ENCODE data around the gene ZNF385C. TPM values are rescaled to one million over a fixed set of nuclear protein-coding genes. Genes with fewer than 3 reads are reported as not detected.
A peak's percentile ranks its signal among the peaks of the same experiment; 100 is the strongest.

Gene ZNF385C
- total and polyA plus RNA-seq, 4 donors = 0.49 TPM; not detected in 3

DNA sequence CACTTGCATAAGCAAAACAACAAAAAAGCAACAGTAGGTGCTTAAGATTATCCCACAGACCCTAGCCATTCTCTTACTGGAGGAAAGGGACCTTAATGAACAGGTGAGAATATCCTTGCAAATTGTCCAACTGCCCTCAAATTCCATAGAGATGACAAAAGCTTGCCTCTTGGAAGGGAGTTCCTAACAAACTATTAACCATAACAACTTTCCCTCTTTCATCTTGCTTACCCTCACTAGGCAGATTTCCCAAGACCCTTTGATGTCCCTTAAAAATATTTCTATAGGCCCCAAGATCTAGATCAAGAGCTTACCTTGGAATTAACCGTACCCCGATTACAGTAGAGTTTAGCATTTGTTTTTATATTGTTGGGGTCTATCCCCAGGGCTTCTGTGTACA lies 109.9 kb downstream of the ZNF385C start:
- Histone ChIP-seq H3K9me3 (ENCODE audit: control insufficient read depth, low read length) (no peaks in the 10 kb centered on the region), H3K27ac (ENCODE audit: low read depth in 1 of 2, low read length in 2 of 2) (no peak overlapping the region), H3K4me1 (ENCODE audit: control insufficient read depth in 1 of 2, insufficient read depth in 2 of 2, low read length in 2 of 2) (no peaks in the 10 kb centered on the region), H3K4me3 (ENCODE audit: low read length in 2 of 2) (no peak overlapping the region), H3K36me3 (ENCODE audit: control insufficient read depth in 1 of 2, insufficient read depth in 2 of 2, low read length in 1 of 2) (peaks cover 14 to 17% of the 10 kb centered on the region in 2 donors), H3K27me3 (ENCODE audit: control insufficient read depth in 1 of 2, insufficient read depth in 2 of 2, low read length in 1 of 2) (no peaks in the 10 kb centered on the region)
- WGBS, 2 donors = 94 to 96% methylated on average over 2 of the region's 2 CpGs
- no peak for ATAC-seq (ENCODE audit: low FRiP score)
- no peak for DNase-seq
- intact Hi-C loops (cut with DNase I) = no loop called here

GRCh38 chr17:41987642-41988041 lies 110.6 kb downstream of the ZNF385C start:
- H3K9me3 ChIP-seq (ENCODE audit: control insufficient read depth, low read length) = no peaks in the 10 kb centered on the region
- DNase-seq (no peak), ATAC-seq (ENCODE audit: low FRiP score) (no peak)
- peaks cover 14 to 16% of the 10 kb centered on the region in 2 donors for H3K36me3 ChIP-seq (ENCODE audit: control insufficient read depth in 1 of 2, insufficient read depth in 2 of 2, low read length in 1 of 2)
- WGBS, 2 donors = 72% methylated on average over 3 of the region's 3 CpGs
- H3K4me1 ChIP-seq (ENCODE audit: control insufficient read depth in 1 of 2, insufficient read depth in 2 of 2, low read length in 2 of 2) = no peaks in the 10 kb centered on the region
- no peak overlapping the region for H3K27ac ChIP-seq (ENCODE audit: low read depth in 1 of 2, low read length in 2 of 2)
- intact Hi-C loops (cut with DNase I) = no loop called here
- H3K27me3 ChIP-seq (ENCODE audit: control insufficient read depth in 1 of 2, insufficient read depth in 2 of 2, low read length in 1 of 2) = no peaks in the 10 kb centered on the region
- no peak overlapping the region for H3K4me3 ChIP-seq (ENCODE audit: low read length in 2 of 2)

GRCh38 chr17:41986634-41987033 lies 111.6 kb downstream of the ZNF385C start:
- intact Hi-C loops (cut with DNase I) = no loop called here

DNA sequence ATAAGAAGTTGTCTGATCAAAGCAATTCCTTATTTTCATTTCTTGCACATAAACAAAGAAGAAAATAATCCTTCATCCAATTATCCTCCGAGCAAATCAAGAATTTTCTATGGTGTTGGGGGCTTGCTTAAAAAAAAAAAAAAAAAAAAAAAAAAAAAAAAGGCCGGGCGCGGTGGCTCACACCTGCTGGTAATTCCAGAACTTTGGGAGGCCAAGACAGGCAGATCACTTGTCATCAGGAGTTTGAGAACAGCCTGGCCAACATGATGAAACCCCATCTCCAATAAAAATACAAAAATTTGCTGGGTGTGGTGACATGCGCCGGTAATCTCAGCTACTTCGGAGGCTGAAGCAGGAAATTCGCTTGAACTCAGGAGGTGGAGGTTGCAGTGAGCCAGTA lies 112.4 kb downstream of the ZNF385C start:
- DNase-seq = no peak
- H3K36me3 ChIP-seq (ENCODE audit: control insufficient read depth in 1 of 2, insufficient read depth in 2 of 2, low read length in 1 of 2) = peaks cover 13 to 14% of the 10 kb centered on the region in 2 donors

More at GRCh38 chr17:41986634-41987033, 111.6 kb downstream of the ZNF385C start:
- no peak overlapping the region for H3K27ac ChIP-seq (ENCODE audit: low read depth in 1 of 2, low read length in 2 of 2)
- H3K4me1 ChIP-seq (ENCODE audit: control insufficient read depth in 1 of 2, insufficient read depth in 2 of 2, low read length in 2 of 2) = no peaks in the 10 kb centered on the region
- no peak overlapping the region for H3K4me3 ChIP-seq (ENCODE audit: low read length in 2 of 2)
- H3K27me3 ChIP-seq (ENCODE audit: control insufficient read depth in 1 of 2, insufficient read depth in 2 of 2, low read length in 1 of 2) = no peaks in the 10 kb centered on the region
- no peak for DNase-seq
- H3K36me3 ChIP-seq (ENCODE audit: control insufficient read depth in 1 of 2, insufficient read depth in 2 of 2, low read length in 1 of 2) = peaks cover 14% of the 10 kb centered on the region in 2 donors
- ATAC-seq (ENCODE audit: low FRiP score) = no peak
- no peaks in the 10 kb centered on the region for H3K9me3 ChIP-seq (ENCODE audit: control insufficient read depth, low read length)
- WGBS, 2 donors = 87 to 93% methylated on average over 1 of the region's 1 CpG

DNA sequence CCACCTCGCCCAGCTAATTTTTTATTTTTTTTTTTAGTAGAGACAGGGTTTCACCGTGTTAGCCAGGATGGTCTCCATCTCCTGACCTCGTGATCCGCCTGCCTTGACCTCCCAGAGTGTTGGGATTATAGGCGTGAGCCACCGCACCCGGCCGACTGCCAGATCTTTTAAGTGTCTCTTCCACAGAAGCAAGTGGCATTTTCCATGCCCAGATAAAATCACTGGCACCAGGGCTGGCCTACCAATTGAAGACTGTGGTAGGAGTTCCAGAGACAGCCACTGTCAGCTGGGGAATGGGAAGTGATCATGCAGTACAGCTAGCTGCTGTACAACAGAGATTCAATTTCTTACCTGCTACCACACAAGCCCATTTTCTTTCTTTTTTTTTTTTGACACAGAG lies 113.8 kb downstream of the ZNF385C start:
- Histone ChIP-seq H3K36me3 (ENCODE audit: control insufficient read depth in 1 of 2, insufficient read depth in 2 of 2, low read length in 1 of 2) (peaks cover 10 to 12% of the 10 kb centered on the region in 2 donors), H3K4me3 (ENCODE audit: low read length in 2 of 2) (no peak overlapping the region), H3K9me3 (ENCODE audit: control insufficient read depth, low read length) (no peaks in the 10 kb centered on the region), H3K4me1 (ENCODE audit: control insufficient read depth in 1 of 2, insufficient read depth in 2 of 2, low read length in 2 of 2) (no peaks in the 10 kb centered on the region), H3K27me3 (ENCODE audit: control insufficient read depth in 1 of 2, insufficient read depth in 2 of 2, low read length in 1 of 2) (no peaks in the 10 kb centered on the region), H3K27ac (ENCODE audit: low read depth in 1 of 2, low read length in 2 of 2) (no peak overlapping the region)
- ATAC-seq (ENCODE audit: low FRiP score) (no peak), DNase-seq (no peak)
- intact Hi-C loops (cut with DNase I) = no loop called here
- WGBS, 2 donors = 94 to 96% methylated on average over 8 of the region's 8 CpGs

More for the DNA sequence above, 112.4 kb downstream of the ZNF385C start:
- no peaks in the 10 kb centered on the region for H3K9me3 ChIP-seq (ENCODE audit: control insufficient read depth, low read length)
- H3K27me3 ChIP-seq (ENCODE audit: control insufficient read depth in 1 of 2, insufficient read depth in 2 of 2, low read length in 1 of 2) = no peaks in the 10 kb centered on the region
- intact Hi-C loops (cut with DNase I) = no loop called here
- H3K4me3 ChIP-seq (ENCODE audit: low read length in 2 of 2) = no peak overlapping the region
- no peak for ATAC-seq (ENCODE audit: low FRiP score)
- WGBS, 2 donors = 96 to 97% methylated on average over 7 to 8 of the region's 8 CpGs
- H3K27ac ChIP-seq (ENCODE audit: low read depth in 1 of 2, low read length in 2 of 2) = no peak overlapping the region
- no peaks in the 10 kb centered on the region for H3K4me1 ChIP-seq (ENCODE audit: control insufficient read depth in 1 of 2, insufficient read depth in 2 of 2, low read length in 2 of 2)

GRCh38 chr17:41982026-41982760 lies 116.1 kb downstream of the ZNF385C start:
- no peak for DNase-seq
- Histone ChIP-seq H3K27me3 (ENCODE audit: control insufficient read depth in 1 of 2, insufficient read depth in 2 of 2, low read length in 1 of 2) (no peaks in the 10 kb centered on the region), H3K9me3 (ENCODE audit: control insufficient read depth, low read length) (no peaks in the 10 kb centered on the region), H3K36me3 (ENCODE audit: control insufficient read depth in 1 of 2, insufficient read depth in 2 of 2, low read length in 1 of 2) (peaks cover 3 to 6% of the 10 kb centered on the region in 2 donors), H3K4me3 (ENCODE audit: low read length in 2 of 2) (no peak overlapping the region), H3K27ac (ENCODE audit: low read depth in 1 of 2, low read length in 2 of 2) (no peak overlapping the region), H3K4me1 (ENCODE audit: control insufficient read depth in 1 of 2, insufficient read depth in 2 of 2, low read length in 2 of 2) (no peaks in the 10 kb centered on the region)
- intact Hi-C loops (cut with DNase I) = no loop called here
- 78 to 82% methylated on average over 14 of the region's 14 CpGs for WGBS, 2 donors
- ATAC-seq (ENCODE audit: low FRiP score) = no peak

GRCh38 chr17:41977991-41978390 lies 120.3 kb downstream of the ZNF385C start:
- H3K36me3 ChIP-seq (ENCODE audit: control insufficient read depth in 1 of 2, insufficient read depth in 2 of 2, low read length in 1 of 2) = peaks cover 0 to 15% of the 10 kb centered on the region in 2 donors

DNA sequence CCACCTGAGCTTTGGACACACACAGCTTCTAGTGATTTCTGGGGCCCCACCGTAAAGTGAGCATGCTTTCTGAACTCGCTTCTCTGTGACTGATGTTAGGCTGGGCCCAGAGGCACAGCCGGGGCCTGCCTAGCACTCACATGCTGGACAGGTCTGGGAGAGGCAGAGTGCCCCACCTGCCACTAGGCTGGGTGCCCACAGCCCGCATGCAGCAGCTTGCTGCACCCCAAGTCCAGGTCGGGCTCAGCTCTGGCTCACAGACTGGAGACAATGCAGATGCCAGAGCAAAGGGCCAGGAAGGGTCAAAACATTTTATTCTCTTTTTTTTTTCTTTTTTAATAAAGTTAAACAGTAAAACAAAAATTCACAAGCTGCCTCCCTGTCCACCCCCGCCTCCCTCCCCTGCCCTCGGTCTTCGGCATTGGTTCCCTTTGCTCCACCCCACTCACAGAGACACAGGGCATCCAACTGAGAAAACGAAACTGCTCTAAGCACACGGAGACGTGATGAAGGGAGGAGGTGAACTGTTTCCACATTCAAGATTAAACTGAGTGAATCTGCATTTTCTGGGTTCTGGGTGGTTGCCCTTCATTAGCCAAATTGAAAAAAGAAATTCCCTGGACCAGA lies 122.0 kb downstream of the ZNF385C start:
- peaks cover 3 to 12% of the 10 kb centered on the region in 2 donors for H3K36me3 ChIP-seq (ENCODE audit: control insufficient read depth in 1 of 2, insufficient read depth in 2 of 2, low read length in 1 of 2)
- peak in 1 of 2 donors; percentile 52 for DNase-seq
- no peak overlapping the region for H3K4me3 ChIP-seq (ENCODE audit: low read length in 2 of 2)
- 67 to 69% methylated on average over 11 of the region's 11 CpGs for WGBS, 2 donors
- no peaks in the 10 kb centered on the region for H3K9me3 ChIP-seq (ENCODE audit: control insufficient read depth, low read length)
- no peaks in the 10 kb centered on the region for H3K27me3 ChIP-seq (ENCODE audit: control insufficient read depth in 1 of 2, insufficient read depth in 2 of 2, low read length in 1 of 2)
- intact Hi-C loops (cut with DNase I) = no loop called here
- H3K4me1 ChIP-seq (ENCODE audit: control insufficient read depth in 1 of 2, insufficient read depth in 2 of 2, low read length in 2 of 2) = no peaks in the 10 kb centered on the region
- H3K27ac ChIP-seq (ENCODE audit: low read depth in 1 of 2, low read length in 2 of 2) = no peak overlapping the region
- peak; percentile 27 for ATAC-seq (ENCODE audit: low FRiP score)

More at GRCh38 chr17:41977991-41978390, 120.3 kb downstream of the ZNF385C start:
- WGBS, 2 donors = 91% methylated on average over 4 of the region's 4 CpGs
- H3K4me1 ChIP-seq (ENCODE audit: control insufficient read depth in 1 of 2, insufficient read depth in 2 of 2, low read length in 2 of 2) = no peaks in the 10 kb centered on the region
- H3K27me3 ChIP-seq (ENCODE audit: control insufficient read depth in 1 of 2, insufficient read depth in 2 of 2, low read length in 1 of 2) = no peaks in the 10 kb centered on the region
- no peaks in the 10 kb centered on the region for H3K9me3 ChIP-seq (ENCODE audit: control insufficient read depth, low read length)
- ATAC-seq (ENCODE audit: low FRiP score) (no peak), DNase-seq (peak in 1 of 2 donors; percentile 48)
- no peak overlapping the region for H3K4me3 ChIP-seq (ENCODE audit: low read length in 2 of 2)
- H3K27ac ChIP-seq (ENCODE audit: low read depth in 1 of 2, low read length in 2 of 2) = no peak overlapping the region
- intact Hi-C loops (cut with DNase I) = no loop called here
